ENCODE measurements around the gene TRIM54. TPM values are rescaled to one million over a fixed set of nuclear protein-coding genes. Genes with fewer than 3 reads are reported as not detected.
"Not testable (repeated sequence)": the region's sequence is repeated elsewhere in the genome, so short reads cannot be mapped to it uniquely, and the experiment has no call there.

TRIM54 gene
- total RNA-seq, 4 donors from 2014 or later, result 2.5 TPM; not detected in 3

GRCh38 chr2:27288610-27289009 lies 6.4 kb downstream of the TRIM54 start:
- DNase-seq (ENCODE audit: low spot score) (no peak), ATAC-seq (ENCODE audit: low FRiP score) (no peak)
- no peak for TF ChIP-seq CTCF (IDR thresholded peaks at IDR 0.05)

- TF ChIP-seq CTCF (IDR thresholded peaks at IDR 0.05), result no peak
- DNase-seq (ENCODE audit: low spot score) (no peak), ATAC-seq (ENCODE audit: low FRiP score) (no peak)
Measured at GRCh38 chr2:27290549-27290948, 8.3 kb downstream of the TRIM54 start.

- DNase-seq (ENCODE audit: low spot score) (no peak), ATAC-seq (ENCODE audit: low FRiP score) (no peak)
- TF ChIP-seq CTCF (IDR thresholded peaks at IDR 0.05), result no peak
Measured at GRCh38 chr2:27291865-27292264, 9.6 kb downstream of the TRIM54 start.

- ATAC-seq (ENCODE audit: low FRiP score) (no peak), DNase-seq (ENCODE audit: low spot score) (no peak)
- no peak for TF ChIP-seq CTCF (IDR thresholded peaks at IDR 0.05)
Measured at GRCh38 chr2:27294928-27295327, 12.7 kb downstream of the TRIM54 start.

- no peak for TF ChIP-seq CTCF (IDR thresholded peaks at IDR 0.05)
- no peak for ATAC-seq (ENCODE audit: low FRiP score)
- DNase-seq (ENCODE audit: low spot score), result no peak
Measured at GRCh38 chr2:27296481-27296880, 14.3 kb downstream of the TRIM54 start.

- DNase-seq (ENCODE audit: low spot score), result no peak
- TF ChIP-seq CTCF (IDR thresholded peaks at IDR 0.05), result no peak
- ATAC-seq (ENCODE audit: low FRiP score), result no peak
Measured at GRCh38 chr2:27297195-27297594, 15.0 kb downstream of the TRIM54 start.

- DNase-seq (ENCODE audit: low spot score) (no peak), ATAC-seq (ENCODE audit: low FRiP score) (no peak)
- no peak for TF ChIP-seq CTCF (IDR thresholded peaks at IDR 0.05)
Measured at GRCh38 chr2:27298391-27299080, 16.3 kb downstream of the TRIM54 start.

GRCh38 chr2:27300606-27301005 lies 18.4 kb downstream of the TRIM54 start:
- DNase-seq (ENCODE audit: low spot score); ATAC-seq (ENCODE audit: low FRiP score): not testable (repeated sequence)
